SK-N-SH (cell line): Measurements from ENCODE around the gene RALA. TPM values are rescaled to one million over a fixed set of nuclear protein-coding genes. Genes with fewer than 3 reads are reported as not detected.

Experiments used
- CTCF ChIA-PET: fragments of 300-600, 350-600 bp; formaldehyde crosslinking; extraction: SDS; loops from one replicate; lab custom pipeline; 2021; lab: Yijun Ruan, JAX
- POLR2A ChIA-PET: fragments of 350-600 bp; sonication (Branson Sonifier 250); formaldehyde crosslinking; extraction: SDS; loops from one replicate; lab custom pipeline; 2020; ENCODE audit warnings: antibody characterized with exemption, inconsistent platforms; lab: Yijun Ruan, JAX
- DNase-seq: peaks from one replicate; pipeline ENCODE4 v3.0.0; 2012
- H2AFZ ChIP-seq: fragments of 200-600 bp; sonication (generic); 2 replicates; pipeline ENCODE4 v1.8.1; 2016; ENCODE audit warnings: antibody characterized with exemption, mild to moderate bottlenecking, low read depth
- H3F3A ChIP-seq: fragments of 200-600 bp; sonication (generic); replicated peaks from 2 replicates; pipeline ENCODE3; 2016; ENCODE audit warnings: antibody characterized with exemption, mild to moderate bottlenecking; ENCODE audit not compliant: insufficient read depth
- H3K27ac ChIP-seq, 2 experiments: fragments of 200-500 bp in 1 of 2; fragments of 200-600 bp in 1 of 2; sonication (Bioruptor generic) in 1 of 2; sonication (generic), shearing (Covaris generic) in 1 of 2; 2 replicates each; pipeline versions ENCODE4 v1.5.1 to v1.6.1; 2014 to 2016; ENCODE audit warnings: low read depth in 2 of 2, inconsistent platforms in 1 of 2, low read length in 1 of 2, mild to moderate bottlenecking in 1 of 2, mixed read lengths in 1 of 2
- H3K27me3 ChIP-seq: fragments of 200-600 bp; sonication (generic), shearing (Covaris generic); 2 replicates; pipeline ENCODE4 v1.6.1; 2016; ENCODE audit warnings: mixed run types; ENCODE audit not compliant: insufficient read depth
- H3K36me3 ChIP-seq, 2 experiments: fragments of 200-500 bp in 1 of 2; fragments of 200-600 bp in 1 of 2; sonication (Bioruptor generic) in 1 of 2; sonication (generic) in 1 of 2; replicated peaks in 1 of 2; 2 replicates each; pipeline versions ENCODE3 to v1.5.1; 2014 to 2016; ENCODE audit warnings: low read length in 1 of 2, mild to moderate bottlenecking in 1 of 2; ENCODE audit not compliant: insufficient read depth in 2 of 2, control insufficient read depth in 1 of 2
- H3K4me1 ChIP-seq, 2 experiments: fragments of 200-500 bp in 1 of 2; fragments of 200-600 bp in 1 of 2; sonication (Bioruptor generic) in 1 of 2; sonication (generic), shearing (Covaris generic) in 1 of 2; 2 replicates each; pipeline versions ENCODE4 v1.5.1 to v1.6.1; 2014 to 2016; ENCODE audit warnings: low read depth in 1 of 2, low read length in 1 of 2, mixed run types in 1 of 2; ENCODE audit not compliant: insufficient read depth in 2 of 2, control insufficient read depth in 1 of 2
- H3K4me2 ChIP-seq: fragments of 200-600 bp; sonication (generic), shearing (Covaris generic); 2 replicates; pipeline ENCODE4 v1.6.1; 2017; ENCODE audit warnings: mixed run types
- H3K4me3 ChIP-seq, 2 experiments: fragments of 200-500 bp in 1 of 2; fragments of 200-600 bp in 1 of 2; sonication (Bioruptor generic) in 1 of 2; sonication (generic), shearing (Covaris generic) in 1 of 2; 2 replicates each; pipeline versions ENCODE4 v1.5.1 to v1.8.1; 2014 to 2016; ENCODE audit warnings: low read depth in 2 of 2, inconsistent platforms in 1 of 2, low read length in 1 of 2, mild to moderate bottlenecking in 1 of 2, mixed read lengths in 1 of 2, moderate library complexity in 1 of 2
- H3K79me2 ChIP-seq: fragments of 200-600 bp; sonication (generic); 2 replicates; pipeline ENCODE4 v1.8.1; 2017; ENCODE audit warnings: mild to moderate bottlenecking; ENCODE audit not compliant: insufficient read depth
- H3K9ac ChIP-seq: fragments of 200-600 bp; sonication (generic); 2 replicates; pipeline ENCODE4 v1.6.1; 2017; ENCODE audit warnings: mixed run types
- H3K9me2 ChIP-seq: fragments of 200-600 bp; sonication (generic); 2 replicates; pipeline ENCODE4 v1.6.1; 2017; ENCODE audit warnings: mixed run types
- H3K9me3 ChIP-seq: fragments of 200-600 bp; sonication (generic); 2 replicates; pipeline ENCODE4 v1.6.1; 2017; ENCODE audit warnings: mixed run types, mild to moderate bottlenecking, moderate library complexity
- H4K20me1 ChIP-seq: fragments of 200-600 bp; sonication (generic); 2 replicates; pipeline ENCODE4 v1.6.1; 2017; ENCODE audit warnings: mild to moderate bottlenecking, mixed run types; ENCODE audit not compliant: insufficient read depth
- ELF1 ChIP-seq: IDR thresholded peaks from 2 replicates; pipeline ENCODE4 v1.4.0; 2012
- EP300 ChIP-seq, 2 experiments: IDR thresholded peaks; 2 replicates each; pipeline versions ENCODE4 v1.4.0 to v1.6.1; 2012; ENCODE audit warnings: borderline replicate concordance in 1 of 2, low read depth in 1 of 2, low read length in 1 of 2
- EZH2phosphoT487 ChIP-seq: fragments of 200-600 bp; sonication (generic); IDR thresholded peaks from 2 replicates; pipeline ENCODE4 v1.6.1; 2017; ENCODE audit warnings: low read depth, mixed run types, mild to moderate bottlenecking, antibody characterized with exemption, moderate library complexity, borderline replicate concordance
- JUND ChIP-seq: IDR thresholded peaks from 2 replicates; pipeline ENCODE4 v1.4.0; 2012
- MAX ChIP-seq: IDR thresholded peaks from 2 replicates; pipeline ENCODE4 v1.4.0; 2012; ENCODE audit warnings: low read depth
- MXI1 ChIP-seq: IDR thresholded peaks from 2 replicates; pipeline ENCODE4 v1.6.1; 2012; ENCODE audit warnings: mild to moderate bottlenecking, low read depth, low read length, improper control_type of control experiment
- NFIC ChIP-seq: IDR thresholded peaks from 2 replicates; pipeline ENCODE4 v1.4.0; 2012; ENCODE audit warnings: borderline replicate concordance
- NRF1 ChIP-seq: IDR thresholded peaks from 2 replicates; pipeline ENCODE4 v1.6.1; 2012; ENCODE audit warnings: low read depth, mild to moderate bottlenecking, low read length
- RAD21 ChIP-seq: IDR thresholded peaks from 2 replicates; pipeline ENCODE4 v1.6.1; 2012; ENCODE audit warnings: mild to moderate bottlenecking, low read length
- SMC3 ChIP-seq: IDR thresholded peaks from 2 replicates; pipeline ENCODE4 v1.6.1; 2012; ENCODE audit warnings: low read depth, low read length, improper control_type of control experiment
- TCF12 ChIP-seq: IDR thresholded peaks from 2 replicates; pipeline ENCODE4 v1.4.0; 2012
- USF1 ChIP-seq: IDR thresholded peaks from 2 replicates; pipeline ENCODE4 v1.4.0; 2012; ENCODE audit warnings: low read depth, borderline replicate concordance
- ZBTB33 ChIP-seq: IDR thresholded peaks from 2 replicates; pipeline ENCODE4 v1.4.0; 2012; ENCODE audit warnings: low read depth, borderline replicate concordance
- WGBS: methylation state at CpG from one replicate; pipeline ENCODE4 v1.1.6; 2017; ENCODE audit warnings: low lambda C conversion rate; 5-methylcytosine and 5-hydroxymethylcytosine counted together
- polyA plus RNA-seq, 3 experiments: library from polyadenylated mRNA; depleted of rRNA; stranded (reverse); fragments of >200 nt; gene quantifications; 2 replicates each; pipeline ENCODE4 v1.2.3, GENCODE V29; 2012

Gene RALA
- polyA plus RNA-seq, 1 of the 3 experiments (the other 2 are of a cell fraction) = 29.0 TPM

GRCh38 chr7:39651265-39651664 lies 27.9 kb downstream of the RALA start:
- no peak overlapping the region for H3K4me2 ChIP-seq
- CTCF ChIA-PET = interaction anchor here (1.8 kb wide), 1 partner anchor 71 kb away, joined by 8 read pairs; no protein-coding TSS in a partner anchor
- H3K79me2 ChIP-seq = peaks cover 100% of the 10 kb centered on the region
- peaks cover 65% of the 10 kb centered on the region for H4K20me1 ChIP-seq
- H3F3A ChIP-seq = peaks cover 19% of the 10 kb centered on the region
- whole genome bisulfite sequencing = 91% methylated on average over 3 of the region's 3 CpGs
- POLR2A ChIA-PET = no interaction called here
- TF ChIP-seq USF1 (peak; percentile 49; the same call in 1 of the 2 replicates), NFIC (no peak), MXI1 (no peak)
- DNase-seq = no peak
- no peak overlapping the region for H3K27ac ChIP-seq
- 0 out of 2 replicates have a peak, but pooled peaks cover 8% of the 10 kb centered on the region for H3K9me3 ChIP-seq
- H2AFZ ChIP-seq = no peak overlapping the region
- H3K4me1 ChIP-seq = no peaks in the 10 kb centered on the region
- no peaks in the 10 kb centered on the region for H3K9me2 ChIP-seq
- no peak overlapping the region for H3K4me3 ChIP-seq
- peaks cover 0 to 49% of the 10 kb centered on the region in 2 experiments for H3K36me3 ChIP-seq
- H3K27me3 ChIP-seq = no peaks in the 10 kb centered on the region
- H3K9ac ChIP-seq = no peak overlapping the region

- no peak overlapping the region for H3K4me2 ChIP-seq
- ChIA-PET CTCF (interaction anchor here (2.1 kb wide), 1 partner anchor 10 kb away, joined by 6 read pairs; no protein-coding TSS in a partner anchor), POLR2A (no interaction called here)
- TF ChIP-seq JUND (no peak), TCF12 (no peak), SMC3 (no peak), ZBTB33 (no peak), ELF1 (no peak), MAX (no peak), EP300 (IDR thresholded peaks at IDR 0.05; ENCODE audit: borderline replicate concordance in 1 of 2, low read depth in 1 of 2, low read length in 1 of 2) (no peak), NRF1 (no peak), EZH2phosphoT487 (no peak), RAD21 (no peak)
- no peak for DNase-seq
- peaks cover 39% of the 10 kb centered on the region for H4K20me1 ChIP-seq
- H3K9me2 ChIP-seq = no peaks in the 10 kb centered on the region
- peaks cover 0 to 5% of the 10 kb centered on the region in 2 experiments; a peak in 1 of 4 replicates for H3K4me1 ChIP-seq
- H3K27me3 ChIP-seq = no peaks in the 10 kb centered on the region
- WGBS = 94% methylated on average over 1 of the region's 1 CpG
- H3K9me3 ChIP-seq = 0 out of 2 replicates have a peak, but pooled peaks cover 8% of the 10 kb centered on the region
- H3K36me3 ChIP-seq = peaks cover 0 to 51% of the 10 kb centered on the region in 2 experiments
- H3K27ac ChIP-seq = no peak overlapping the region
- H2AFZ ChIP-seq = no peak overlapping the region
- no peak overlapping the region for H3K4me3 ChIP-seq
- H3K79me2 ChIP-seq = peaks cover 100% of the 10 kb centered on the region
- peaks cover 48% of the 10 kb centered on the region for H3F3A ChIP-seq
- no peak overlapping the region for H3K9ac ChIP-seq
Measured at GRCh38 chr7:39656415-39656814, 33.0 kb downstream of the RALA start.
